ENCODE data around the gene RNF167. TPM values are rescaled to one million over a fixed set of nuclear protein-coding genes. Genes with fewer than 3 reads are reported as not detected.

Gene RNF167
- total RNA-seq, 1 experiment from 2014 or later: 135 TPM

GRCh38 chr17:4950746-4951204, 10.7 kb downstream of the RNF167 start, which contains the start of gene ENO3:
TSS of gene ENO3 (plus strand) at chr17:4951119. CDS start at chr17:4951830, 711 bp downstream.
- H3K27me3 ChIP-seq (ENCODE audit: insufficient read depth, low read depth): no peaks in the 10 kb centered on the region
- ChIA-PET POLR2A (ENCODE audit: unreplicated experiment) (interaction anchor here (0.7 kb wide), 1 partner anchor 24 kb away, joined by 4 read pairs; no protein-coding TSS in a partner anchor), CTCF (interaction anchor here (0.5 kb wide), 1 partner anchor 111 kb away, joined by 3 read pairs; no protein-coding TSS in a partner anchor)
- H3K9me2 ChIP-seq (ENCODE audit: insufficient read depth): no peaks in the 10 kb centered on the region
- peaks cover 18% of the 10 kb centered on the region for H4K20me1 ChIP-seq (ENCODE audit: insufficient read depth)
- H3K9me3 ChIP-seq (ENCODE audit: insufficient read depth, low read depth): no peaks in the 10 kb centered on the region
- peaks cover 34% of the 10 kb centered on the region for H3K79me2 ChIP-seq (ENCODE audit: low read depth)
- peaks cover 28% of the 10 kb centered on the region for H3K4me1 ChIP-seq (replicated peaks; ENCODE audit: insufficient read depth)
- peaks cover 13% of the 10 kb centered on the region for H3K36me3 ChIP-seq (ENCODE audit: low read depth)
- BruUV-seq (replicated peaks): no TSS peak
- H3F3A ChIP-seq (ENCODE audit: insufficient read depth, low read depth): peaks cover 60% of the 10 kb centered on the region
- peak within 1 kb of the TSS; percentile 84 for H3K4me2 ChIP-seq
- TF ChIP-seq EZH2 (IDR thresholded peaks at IDR 0.05; ENCODE audit: low read depth) (no peak), CTCF (conservative IDR thresholded peaks at IDR 0.05) (no peak)
- intact Hi-C loops (cut with micrococcal nuclease; ENCODE audit: unreplicated experiment): no loop called here
- peak within 1 kb of the TSS; percentile 78 for H3K4me3 ChIP-seq
- H2AFZ ChIP-seq: peak within 1 kb of the TSS; percentile 98
- H3K27ac ChIP-seq: peak within 1 kb of the TSS; percentile 99
- no peak for DNase-seq

- Histone ChIP-seq H2AFZ (no peak overlapping the region), H3K27me3 (ENCODE audit: insufficient read depth, low read depth) (no peaks in the 10 kb centered on the region), H3K79me2 (ENCODE audit: low read depth) (peaks cover 27% of the 10 kb centered on the region), H3K4me3 (peak overlapping the region; percentile 78; the same call in 1 of the 2 replicates), H3K9me3 (ENCODE audit: insufficient read depth, low read depth) (no peaks in the 10 kb centered on the region), H3K9me2 (ENCODE audit: insufficient read depth) (no peaks in the 10 kb centered on the region), H3K4me2 (peak overlapping the region; percentile 84), H4K20me1 (ENCODE audit: insufficient read depth) (peaks cover 11% of the 10 kb centered on the region), H3K36me3 (ENCODE audit: low read depth) (peaks cover 8% of the 10 kb centered on the region), H3F3A (ENCODE audit: insufficient read depth, low read depth) (peaks cover 53% of the 10 kb centered on the region), H3K27ac (no peak overlapping the region), H3K4me1 (replicated peaks; ENCODE audit: insufficient read depth) (peaks cover 20% of the 10 kb centered on the region)
- no peak for DNase-seq
- CTCF ChIA-PET: interaction anchor here (0.5 to 1.2 kb wide), 2 partner anchors 14 to 111 kb away, joined by 3 to 4 read pairs; no protein-coding TSS in a partner anchor
- POLR2A ChIA-PET (ENCODE audit: unreplicated experiment): interaction anchor here (0.7 kb wide), 1 partner anchor 25 kb away, joined by 4 read pairs; no protein-coding TSS in a partner anchor
- BruUV-seq (replicated peaks): no TSS peak
- intact Hi-C loops (cut with micrococcal nuclease; ENCODE audit: unreplicated experiment): no loop called here
- no peak for TF ChIP-seq EZH2 (IDR thresholded peaks at IDR 0.05; ENCODE audit: low read depth)
- no peak for TF ChIP-seq CTCF (conservative IDR thresholded peaks at IDR 0.05)
Observed at GRCh38 chr17:4951486-4951885, 11.4 kb downstream of the RNF167 start.

- ChIA-PET CTCF (interaction anchor here (0.6 kb wide), 1 partner anchor 13 kb away, joined by 3 read pairs; no protein-coding TSS in a partner anchor), POLR2A (ENCODE audit: unreplicated experiment) (interaction anchor here (0.6 kb wide), 2 partner anchors 8 to 13 kb away, joined by 7 to 8 read pairs; no protein-coding TSS in a partner anchor)
- Histone ChIP-seq H3K4me3 (no peak overlapping the region), H3K9me3 (ENCODE audit: insufficient read depth, low read depth) (no peaks in the 10 kb centered on the region), H3F3A (ENCODE audit: insufficient read depth, low read depth) (peaks cover 38% of the 10 kb centered on the region), H2AFZ (no peak overlapping the region), H3K4me2 (no peak overlapping the region), H3K27ac (no peak overlapping the region), H4K20me1 (ENCODE audit: insufficient read depth) (no peaks in the 10 kb centered on the region), H3K9me2 (ENCODE audit: insufficient read depth) (no peaks in the 10 kb centered on the region), H3K36me3 (ENCODE audit: low read depth) (no peaks in the 10 kb centered on the region), H3K79me2 (ENCODE audit: low read depth) (peaks cover 8% of the 10 kb centered on the region; the same call in 1 of the 2 replicates), H3K4me1 (replicated peaks; ENCODE audit: insufficient read depth) (peaks cover 16% of the 10 kb centered on the region), H3K27me3 (ENCODE audit: insufficient read depth, low read depth) (no peaks in the 10 kb centered on the region)
- intact Hi-C loops (cut with micrococcal nuclease; ENCODE audit: unreplicated experiment): no loop called here
- TF ChIP-seq EZH2 (IDR thresholded peaks at IDR 0.05; ENCODE audit: low read depth): no peak
- no peak for TF ChIP-seq CTCF (conservative IDR thresholded peaks at IDR 0.05)
- no TSS peak for BruUV-seq (replicated peaks)
- no peak for DNase-seq
Observed at GRCh38 chr17:4953451-4953961, 13.4 kb downstream of the RNF167 start.
